GM18498 (cell line): Measurements from ENCODE around the gene BORA.
"Not testable (repeated sequence)": the region's sequence is repeated elsewhere in the genome, so short reads cannot be mapped to it uniquely, and the experiment has no call there.

Experiments
- ATAC-seq: cut with Tn5 transposase; IDR thresholded peaks from one replicate; pipeline ENCODE4 v1.9.1; 2021; ENCODE audit warnings: mild to moderate bottlenecking, moderate library complexity; ENCODE audit not compliant: unreplicated experiment

Gene BORA

GRCh38 chr13:72760189-72760588 lies 32.5 kb downstream of the BORA start:
- no peak for ATAC-seq

GRCh38 chr13:72763411-72763810 lies 35.7 kb downstream of the BORA start:
- no peak for ATAC-seq

GRCh38 chr13:72774019-72774418 lies 46.3 kb downstream of the BORA start:
- no peak for ATAC-seq

- peak; percentile 98 for ATAC-seq
These were observed 54.0 kb downstream of the BORA start, which contains the start of the genes DIS3 and PIBF1 for GRCh38 chr13:72781451-72782439. Gene DIS3, minus strand, starts transcription at chr13:72781900. Its CDS starts 68 bp downstream, at chr13:72781832. Gene PIBF1, plus strand, starts transcription at chr13:72782133. Its CDS starts 1,337 bp downstream, at chr13:72783470.

- no peak for ATAC-seq
These were observed 55.0 kb downstream of the BORA start for GRCh38 chr13:72782717-72783116.

- not testable (repeated sequence) for ATAC-seq
These were observed 57.0 kb downstream of the BORA start for GRCh38 chr13:72784679-72785078.

- ATAC-seq, result no peak
These were observed 61.1 kb downstream of the BORA start for GRCh38 chr13:72788831-72789230.

GRCh38 chr13:72792640-72793039 lies 64.9 kb downstream of the BORA start:
- no peak for ATAC-seq

GRCh38 chr13:72798817-72799216 lies 71.1 kb downstream of the BORA start:
- ATAC-seq, result no peak

- no peak for ATAC-seq
These were observed 76.6 kb downstream of the BORA start for GRCh38 chr13:72804301-72804700.
